HG02623 (cell line): ENCODE measurements around the gene TMEM200A.
"Not testable (repeated sequence)": the region's sequence is repeated elsewhere in the genome, so short reads cannot be mapped to it uniquely, and the experiment has no call there.

ENCODE experiments used
- ATAC-seq: cut with Tn5 transposase; IDR thresholded peaks from one replicate; pipeline ENCODE4 v1.9.1; 2021; ENCODE audit warnings: moderate library complexity; ENCODE audit not compliant: unreplicated experiment

TMEM200A gene

DNA sequence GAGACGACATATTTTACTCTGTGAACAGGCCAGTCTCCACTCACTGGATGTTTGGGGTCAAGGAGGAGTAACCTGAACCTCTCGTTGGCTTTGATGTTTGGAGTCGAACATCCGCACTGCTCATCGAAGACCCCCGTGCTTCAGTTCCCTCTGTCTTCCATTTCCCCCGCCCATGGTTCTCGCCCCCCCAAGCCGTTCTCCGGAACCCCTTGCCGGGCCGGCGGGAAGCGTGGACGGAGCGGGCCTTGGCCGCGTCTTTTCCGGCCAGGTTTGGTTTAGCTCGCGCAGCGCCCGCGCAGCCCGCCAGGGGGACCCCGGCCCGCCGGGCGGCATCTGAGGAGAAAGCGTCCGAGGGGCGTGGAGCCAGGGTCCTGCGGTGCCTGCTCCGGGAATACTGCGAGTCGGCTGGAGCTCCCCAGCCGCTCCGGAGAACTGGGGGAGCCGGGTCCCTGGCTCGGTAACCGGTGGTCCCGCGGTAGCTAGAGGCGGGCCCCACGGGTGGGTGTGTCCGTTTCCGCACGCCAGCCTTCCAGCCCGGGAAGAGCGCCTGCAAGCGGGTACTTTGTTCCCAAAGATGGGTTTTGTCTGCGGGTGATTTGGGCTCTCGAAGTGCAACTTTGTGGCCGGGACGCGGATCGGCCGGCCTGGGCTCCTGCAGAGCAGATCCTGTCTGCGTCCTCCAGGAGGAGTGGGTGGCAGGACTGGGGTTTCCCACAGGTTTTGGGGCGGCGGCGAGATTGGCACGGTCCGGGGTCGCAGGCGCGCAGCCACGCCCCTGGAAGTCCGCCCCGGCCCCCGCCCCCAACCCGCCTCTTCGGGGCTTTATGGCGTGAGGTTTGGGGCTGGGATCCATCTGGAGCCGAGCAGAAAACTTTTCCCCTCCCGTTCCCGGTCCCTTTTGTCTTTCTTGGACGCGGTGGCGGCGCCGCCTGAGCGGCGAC lies at the start of gene TMEM200A:
TSS of gene TMEM200A (plus strand) at position 852 of the 941 bp plus-strand sequence. CDS start 74,406 bp downstream, outside the sequence.
- ATAC-seq, result peak; percentile 54

DNA sequence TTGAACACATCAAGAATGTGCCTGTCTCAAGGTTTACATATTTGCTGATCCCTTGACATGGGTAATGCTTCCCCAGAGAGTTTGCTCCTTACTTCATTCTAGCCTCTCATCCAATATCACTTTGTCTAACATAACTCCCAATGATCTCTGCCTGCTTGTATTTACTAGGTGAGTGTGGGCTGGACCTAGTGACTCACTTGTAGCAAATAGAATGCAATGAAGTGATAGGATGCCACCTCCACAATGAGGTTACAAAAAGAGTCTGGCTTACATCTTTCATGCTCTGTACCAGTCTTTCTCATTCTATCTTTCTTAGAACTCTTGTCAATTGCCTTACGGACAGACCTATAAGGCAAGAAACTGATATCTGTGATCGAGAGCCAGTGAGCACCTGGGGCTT lies 44.9 kb upstream of the TMEM200A start:
- no peak for ATAC-seq

DNA sequence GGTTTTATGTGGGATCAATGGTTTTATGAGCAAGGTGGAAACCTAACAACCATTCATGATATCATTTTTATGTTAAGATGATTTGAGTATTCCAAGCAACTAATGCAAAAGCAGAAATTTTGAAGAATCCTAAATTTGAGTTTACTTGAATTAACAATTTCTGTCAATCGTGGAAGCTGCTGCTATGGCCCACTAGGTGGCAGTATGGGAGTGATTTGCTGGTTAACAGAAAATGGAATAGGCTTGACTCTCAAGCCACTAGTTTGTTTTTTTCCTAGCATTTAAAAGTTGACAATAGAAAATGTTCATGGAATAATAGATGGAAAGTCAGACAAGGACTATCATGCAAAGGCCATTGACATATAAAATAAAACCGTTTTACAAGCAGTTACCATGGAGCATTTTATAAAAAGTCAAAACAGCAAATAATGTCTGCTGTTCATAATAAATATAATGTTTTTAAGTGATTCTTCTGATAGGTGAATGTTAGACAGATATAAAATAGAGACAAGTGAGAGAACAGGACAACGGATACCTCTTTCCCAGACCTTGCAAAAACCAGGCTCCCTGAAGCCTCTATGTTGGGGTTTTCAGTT lies 43.0 kb upstream of the TMEM200A start:
- ATAC-seq, result no peak

DNA sequence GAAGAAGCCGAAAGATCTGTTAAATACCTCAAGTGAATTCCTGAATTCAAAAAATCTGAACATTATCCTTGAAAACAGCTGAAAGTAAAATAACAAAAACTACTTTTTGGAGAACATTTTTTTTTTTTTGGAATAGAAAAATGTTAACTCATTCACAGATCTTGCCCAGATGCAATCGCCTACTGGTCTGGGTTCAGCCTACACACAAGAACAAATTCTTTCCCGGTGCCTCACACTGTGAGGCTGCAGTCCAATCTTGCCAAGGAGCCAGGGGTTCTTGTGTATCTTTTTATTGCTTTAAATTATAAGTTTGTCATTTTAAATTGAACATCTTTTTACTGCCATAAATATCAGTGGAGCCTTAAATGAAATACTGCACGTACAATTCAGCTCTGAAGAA lies 41.2 kb upstream of the TMEM200A start:
- ATAC-seq, result no peak

DNA sequence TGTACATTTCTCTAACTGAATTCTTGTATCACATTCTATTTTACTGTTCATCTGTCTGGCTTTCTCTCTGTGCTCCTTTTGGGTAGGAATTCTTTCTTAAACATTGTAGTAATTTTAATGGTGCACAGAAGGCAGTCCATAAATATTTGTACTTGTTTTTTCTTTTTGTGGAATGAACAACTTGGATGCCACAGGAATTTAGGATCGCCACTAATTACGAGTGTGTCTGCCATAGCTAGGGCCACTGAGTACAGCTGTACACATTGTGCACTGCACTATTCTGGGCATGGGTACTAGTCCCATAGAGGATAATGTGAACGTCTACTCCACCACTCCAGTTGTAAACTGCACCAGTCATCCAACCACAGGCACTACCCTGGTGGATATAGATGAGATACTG lies 39.3 kb upstream of the TMEM200A start:
- ATAC-seq, result no peak

DNA sequence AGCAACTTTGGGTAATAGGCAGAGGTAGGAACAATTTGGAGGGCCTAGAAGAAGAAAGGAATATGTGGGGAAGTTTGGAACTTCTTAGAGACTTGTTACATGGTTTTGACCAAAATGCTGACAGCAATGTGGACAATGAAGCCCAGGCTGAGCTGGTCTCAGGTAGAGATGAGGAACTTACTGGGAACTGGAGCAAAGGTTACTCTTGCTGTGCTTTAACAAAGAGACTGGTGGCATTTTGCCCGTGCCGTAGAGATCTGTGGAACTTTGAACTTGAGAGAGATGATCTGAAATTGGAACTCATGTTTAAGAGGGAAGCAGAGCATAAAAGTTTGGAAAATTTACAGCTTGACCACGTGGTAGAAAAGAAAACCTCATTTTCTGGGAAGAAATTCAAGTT lies 28.3 kb upstream of the TMEM200A start:
- no peak for ATAC-seq

DNA sequence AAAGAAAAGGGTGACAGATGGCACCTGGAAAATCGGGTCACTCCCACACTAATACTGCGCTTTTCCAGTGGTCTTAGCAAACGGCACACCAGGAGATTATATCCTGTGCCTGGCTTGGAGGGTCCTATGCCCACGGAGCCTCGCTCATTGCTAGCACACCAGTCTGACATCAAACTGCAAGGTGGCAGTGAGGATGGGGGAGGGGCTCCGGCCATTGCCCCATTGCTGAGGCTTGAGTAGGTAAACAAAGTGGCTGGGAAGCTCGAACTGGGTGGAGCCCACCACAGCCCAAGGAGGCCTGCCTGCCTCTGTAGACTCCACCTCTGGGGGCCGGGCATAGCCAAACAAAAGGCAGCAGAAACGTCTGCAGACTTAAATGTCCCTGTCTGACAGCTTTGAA lies 19.5 kb upstream of the TMEM200A start:
- not testable (repeated sequence) for ATAC-seq

DNA sequence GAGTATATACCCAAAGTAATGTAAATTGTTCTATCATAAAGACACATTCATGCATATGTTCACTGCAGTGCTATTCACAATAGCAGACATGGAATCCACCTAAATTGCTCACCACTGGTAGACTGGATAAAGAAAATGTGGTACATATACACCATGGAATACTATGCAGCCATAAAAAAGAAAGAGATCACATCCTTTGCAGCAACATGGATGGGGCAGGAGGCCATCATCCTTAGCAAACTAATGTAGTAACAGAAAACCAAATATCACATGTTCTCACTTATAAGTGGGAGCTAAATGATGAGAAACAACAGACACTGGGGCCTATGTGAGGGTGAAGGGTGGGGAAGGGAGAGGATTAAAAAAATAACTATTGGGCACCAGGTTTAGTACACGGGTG lies 11.5 kb upstream of the TMEM200A start:
- no peak for ATAC-seq

DNA sequence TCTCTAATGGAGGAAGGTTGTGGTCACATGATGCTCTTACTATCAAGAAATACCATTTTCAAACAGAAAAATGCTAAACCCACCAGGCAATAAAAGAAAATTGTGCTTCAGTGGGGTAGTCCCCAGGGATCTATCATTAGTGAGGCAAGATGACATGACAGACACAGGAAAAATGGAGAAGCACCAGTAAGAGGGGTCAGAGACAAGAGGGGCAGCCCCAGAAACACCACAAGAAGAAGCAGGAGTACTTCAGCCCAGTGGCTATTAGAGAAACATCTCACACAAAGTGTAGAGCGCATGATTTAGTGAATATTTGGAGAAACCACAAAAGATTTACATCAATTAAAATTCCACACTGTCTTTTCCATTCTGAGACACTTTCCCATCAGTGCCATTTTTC lies 10.2 kb upstream of the TMEM200A start:
- no peak for ATAC-seq

DNA sequence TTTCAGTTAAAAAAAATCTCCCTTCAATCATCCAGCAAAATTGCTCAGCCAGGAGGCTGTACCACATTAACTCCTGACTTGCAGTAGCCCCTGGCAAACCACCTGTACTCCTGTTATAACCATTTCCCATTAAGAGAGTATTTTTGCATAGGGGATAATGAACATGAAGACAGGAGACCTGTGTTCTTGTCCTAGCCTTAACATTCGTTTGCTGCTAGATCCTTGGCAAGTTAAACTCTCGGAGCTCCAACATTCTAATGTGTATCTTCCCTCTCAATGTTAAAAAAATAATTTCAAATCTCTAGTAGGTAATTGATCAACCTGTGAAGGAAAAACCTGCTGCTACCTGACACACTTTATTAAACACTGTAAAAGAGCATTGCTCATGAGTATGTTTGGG lies 8.4 kb upstream of the TMEM200A start:
- no peak for ATAC-seq

DNA sequence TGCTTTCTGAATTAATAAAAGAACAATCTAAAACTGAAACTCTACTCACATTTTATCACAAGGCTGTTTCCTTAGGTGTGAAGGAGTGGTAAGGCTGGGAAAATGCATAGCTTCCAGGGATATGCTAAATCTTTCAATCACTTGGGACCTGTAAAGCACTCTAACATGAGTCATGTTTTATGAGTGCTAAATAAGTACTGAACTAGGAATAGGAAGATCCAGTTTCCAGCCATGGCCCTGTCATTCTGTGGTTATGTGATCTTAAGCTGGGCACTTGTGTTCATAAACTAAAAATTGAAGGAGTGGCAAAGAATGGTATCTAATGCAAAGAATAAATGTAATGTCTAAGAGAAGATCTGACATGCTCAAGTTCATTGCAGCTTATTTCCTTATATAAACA lies 6.1 kb upstream of the TMEM200A start:
- no peak for ATAC-seq

DNA sequence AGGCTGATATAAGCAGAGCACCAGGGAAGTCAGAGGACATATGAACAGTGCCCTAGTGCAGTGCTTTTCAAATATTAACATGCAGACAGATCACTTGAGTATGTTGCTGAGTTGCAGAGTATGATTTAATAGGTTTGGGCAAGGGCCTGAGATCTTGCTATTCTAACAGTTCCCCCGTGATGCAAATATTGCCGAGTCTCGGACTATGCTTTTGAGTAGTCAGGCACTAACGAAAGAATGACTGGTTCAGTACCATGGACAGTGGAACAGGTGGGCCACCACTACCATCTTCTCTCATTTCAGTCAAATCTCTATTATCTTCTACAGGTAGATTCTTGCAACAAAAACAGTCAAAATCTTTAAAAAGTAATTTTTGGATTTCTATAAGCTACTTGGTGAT lies 3.7 kb upstream of the TMEM200A start:
- ATAC-seq, result no peak

DNA sequence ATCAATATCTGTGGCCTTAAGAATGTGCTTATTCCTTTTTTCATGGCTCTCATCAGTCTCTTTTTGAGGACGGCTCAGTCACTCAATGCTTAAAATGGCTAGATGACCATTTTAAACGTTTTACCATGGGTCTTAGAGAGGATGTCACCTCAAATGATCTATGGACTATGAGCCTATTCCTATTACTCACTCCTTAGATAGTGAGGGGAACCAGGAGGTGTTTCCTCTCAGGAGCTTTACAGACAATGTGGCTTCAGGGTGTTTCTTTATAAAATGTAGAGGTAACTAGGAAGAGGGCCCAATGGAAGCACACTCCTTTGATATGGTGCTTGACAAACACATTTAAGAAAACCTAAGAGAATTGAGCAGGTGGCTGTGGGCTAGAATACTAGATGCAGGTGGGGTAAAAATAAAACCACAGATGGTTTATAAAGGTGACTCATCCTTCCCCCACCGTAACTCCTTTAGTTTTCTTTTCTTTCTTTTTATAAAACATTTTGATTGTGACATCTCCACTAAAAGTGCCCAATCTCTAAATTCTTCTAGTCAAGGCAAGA lies 1.5 kb upstream of the TMEM200A start:
- no peak for ATAC-seq

DNA sequence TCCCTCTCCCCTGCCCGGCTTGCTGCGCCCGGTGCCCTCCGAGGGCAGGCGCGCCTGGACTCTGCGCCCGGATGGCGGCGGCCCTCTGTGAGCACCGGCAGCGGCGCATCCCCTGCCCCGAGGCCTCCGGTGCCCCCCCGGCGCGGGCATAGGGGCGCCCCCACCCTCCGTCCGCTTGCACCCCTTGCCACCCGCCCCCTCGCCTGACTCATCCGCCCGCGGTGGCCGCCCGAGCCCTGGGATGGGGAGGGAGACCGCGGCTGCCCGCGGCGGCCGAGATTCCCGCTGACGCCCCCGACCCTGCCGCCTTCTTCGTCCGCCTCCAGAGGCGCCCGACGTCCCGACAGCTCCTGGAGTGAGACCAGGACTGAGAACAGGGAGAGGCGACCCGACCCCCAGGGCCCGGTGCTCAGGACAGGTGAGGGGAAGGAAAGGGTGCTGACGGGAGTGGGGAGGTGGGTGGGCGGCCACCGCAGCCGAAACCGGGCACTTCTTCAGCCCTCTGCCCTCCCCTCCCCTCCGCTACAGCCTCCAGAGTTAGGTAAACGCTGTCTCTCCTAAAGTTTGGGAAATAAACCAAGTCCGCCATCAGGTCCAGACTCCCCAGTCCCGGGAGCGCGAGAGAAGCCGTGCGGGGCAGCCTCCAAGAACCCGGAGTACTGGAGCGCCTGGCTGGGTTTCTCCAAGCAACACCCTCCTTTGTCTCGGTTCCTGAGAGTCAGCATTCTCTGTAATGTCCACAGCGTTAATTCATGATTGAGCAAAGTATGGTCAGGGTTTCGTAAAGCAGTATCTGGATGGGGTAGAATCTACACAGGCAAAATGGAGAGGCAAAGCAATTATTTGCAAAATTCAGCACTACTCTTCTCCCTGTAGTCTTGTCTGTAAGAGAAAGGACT lies 539 bp downstream of the TMEM200A start:
- ATAC-seq, result no peak

DNA sequence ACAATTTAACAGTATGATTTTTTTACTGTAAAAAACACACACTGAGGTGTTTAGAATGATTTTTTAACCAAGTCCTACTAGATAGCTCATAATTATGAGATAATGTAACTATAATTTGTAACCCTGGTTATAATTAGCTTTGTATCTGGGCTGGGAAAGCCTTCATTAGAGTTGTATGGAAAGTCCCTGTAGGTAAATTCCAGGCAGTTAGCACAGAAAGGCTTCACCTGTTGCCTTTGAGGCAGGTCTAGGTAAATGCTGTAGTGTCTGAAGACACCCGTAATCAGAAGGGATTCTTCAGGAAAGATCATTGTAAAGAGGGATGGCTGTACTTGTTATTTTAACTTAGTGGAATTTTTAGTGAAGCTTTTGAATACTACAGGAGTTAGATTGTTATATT lies 1.9 kb downstream of the TMEM200A start:
- ATAC-seq, result no peak

DNA sequence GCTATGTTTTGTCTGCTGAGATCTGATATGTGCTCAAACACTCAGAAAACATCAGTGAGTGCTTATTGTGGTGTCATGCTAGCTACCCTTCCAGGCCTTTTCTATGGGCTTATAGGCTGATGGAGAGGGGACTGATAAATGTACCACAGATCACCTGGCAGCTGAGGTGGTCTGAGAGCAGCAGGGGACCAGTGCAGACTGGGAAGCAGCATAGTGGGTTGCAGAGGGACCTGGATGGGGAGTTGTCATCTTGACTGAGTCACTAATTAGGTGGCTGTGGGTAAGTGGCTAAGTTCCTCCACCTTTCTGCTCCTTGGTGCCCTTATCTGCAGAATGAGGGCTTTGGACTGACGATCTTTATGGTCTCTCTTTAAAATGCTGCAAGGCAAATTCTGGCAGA lies 2.8 kb downstream of the TMEM200A start:
- ATAC-seq, result no peak

DNA sequence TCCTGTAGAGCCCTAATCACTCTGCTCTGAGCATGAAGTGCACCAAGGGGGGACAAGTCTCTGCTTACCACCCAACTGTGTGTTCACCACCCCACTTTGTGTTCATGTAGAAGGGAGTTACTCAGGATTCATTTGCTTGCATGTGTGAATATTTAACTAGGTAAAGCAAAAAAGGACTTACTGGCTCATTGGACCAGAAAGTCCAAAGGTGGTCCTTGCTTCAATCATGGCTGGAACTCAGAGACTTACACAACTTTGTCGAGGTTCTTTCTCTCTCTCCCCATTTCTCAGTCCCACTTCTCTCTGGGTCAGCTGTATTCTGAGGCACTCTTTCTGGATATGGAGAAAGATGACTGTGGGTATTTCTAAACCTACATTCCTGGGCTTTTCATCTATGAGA lies 4.0 kb downstream of the TMEM200A start:
- no peak for ATAC-seq

DNA sequence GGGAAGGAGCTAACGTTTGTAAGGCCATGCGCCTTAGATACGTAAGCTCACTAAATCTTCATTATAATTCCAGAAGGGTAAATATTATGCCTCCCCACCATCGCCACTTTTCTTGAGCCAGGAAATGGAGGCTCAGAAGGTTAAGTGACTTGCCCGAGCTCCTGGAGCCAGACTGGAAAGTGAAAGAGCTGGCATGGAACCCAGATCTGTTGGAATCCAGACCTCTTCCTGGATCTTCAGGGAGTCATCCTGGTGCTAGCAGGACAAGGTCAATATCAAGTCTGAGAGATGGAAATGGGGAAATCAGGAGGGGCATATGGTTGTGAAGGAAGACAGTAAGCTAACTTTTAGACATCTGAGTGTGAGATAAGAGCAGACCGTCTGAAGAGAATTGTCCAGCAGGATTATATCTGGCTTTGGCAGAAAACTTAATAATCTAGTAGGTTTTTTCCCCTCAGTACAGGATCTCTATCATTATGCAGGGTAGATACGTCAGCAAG lies 6.2 kb downstream of the TMEM200A start:
- ATAC-seq, result no peak

DNA sequence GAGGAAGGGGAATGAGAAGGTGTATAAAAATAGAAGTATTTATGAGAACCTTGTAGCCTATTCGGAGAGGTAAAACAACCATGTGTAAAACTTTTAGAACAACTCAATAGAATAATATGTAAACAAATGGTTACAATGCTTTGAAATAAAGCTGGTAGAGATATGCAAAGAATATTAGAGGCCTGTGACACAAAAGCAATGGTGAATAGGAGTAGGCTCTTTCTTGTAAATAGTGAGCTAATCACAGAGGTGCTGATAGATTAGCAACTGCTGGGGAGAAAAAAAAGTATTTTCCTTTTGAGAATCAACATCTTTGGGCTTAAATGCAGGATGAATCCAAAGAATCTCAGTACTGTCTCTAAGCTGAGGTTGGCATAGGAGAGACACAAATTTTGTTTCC lies 7.0 kb downstream of the TMEM200A start:
- ATAC-seq, result no peak

DNA sequence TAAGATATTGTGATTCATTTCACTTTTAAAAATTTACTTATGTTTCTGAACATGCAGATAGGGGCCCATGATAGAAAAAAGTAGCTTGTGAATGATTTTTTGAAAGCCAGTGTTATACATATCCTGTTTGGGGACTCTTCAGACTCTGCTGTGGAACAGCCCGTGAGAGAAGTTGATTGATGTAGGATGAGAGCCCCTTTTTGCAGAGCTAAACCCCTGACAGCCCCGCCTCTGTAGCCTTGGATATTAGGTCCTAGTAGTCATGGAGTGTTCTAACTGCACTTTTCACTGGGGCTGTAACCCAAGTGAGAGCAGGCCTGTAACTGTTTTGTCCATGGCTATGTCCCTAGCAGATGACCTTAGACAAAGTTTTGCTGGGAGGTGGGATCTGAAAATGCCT lies 8.2 kb downstream of the TMEM200A start:
- ATAC-seq, result no peak

DNA sequence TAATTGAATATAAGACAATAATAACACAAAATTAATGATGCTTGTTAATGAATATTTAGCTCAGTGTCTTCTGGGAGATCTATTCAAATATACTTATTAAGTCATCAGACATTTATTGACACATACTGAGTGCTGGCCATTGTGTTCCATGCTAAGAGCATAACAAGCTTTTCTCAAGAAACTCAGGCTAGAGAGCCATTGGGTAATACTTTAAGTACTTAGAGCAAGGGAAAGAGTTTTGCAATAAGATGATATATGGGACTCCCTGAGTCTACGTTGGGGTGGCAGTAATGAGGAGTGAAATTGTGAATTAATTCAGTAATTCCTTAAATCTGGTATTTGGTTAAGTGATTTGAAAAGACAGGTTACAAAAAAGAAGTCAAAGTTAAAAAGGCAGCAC lies 11.1 kb downstream of the TMEM200A start:
- ATAC-seq, result no peak
